ENCODE results near the gene DHX35.

The DHX35 gene

DNA sequence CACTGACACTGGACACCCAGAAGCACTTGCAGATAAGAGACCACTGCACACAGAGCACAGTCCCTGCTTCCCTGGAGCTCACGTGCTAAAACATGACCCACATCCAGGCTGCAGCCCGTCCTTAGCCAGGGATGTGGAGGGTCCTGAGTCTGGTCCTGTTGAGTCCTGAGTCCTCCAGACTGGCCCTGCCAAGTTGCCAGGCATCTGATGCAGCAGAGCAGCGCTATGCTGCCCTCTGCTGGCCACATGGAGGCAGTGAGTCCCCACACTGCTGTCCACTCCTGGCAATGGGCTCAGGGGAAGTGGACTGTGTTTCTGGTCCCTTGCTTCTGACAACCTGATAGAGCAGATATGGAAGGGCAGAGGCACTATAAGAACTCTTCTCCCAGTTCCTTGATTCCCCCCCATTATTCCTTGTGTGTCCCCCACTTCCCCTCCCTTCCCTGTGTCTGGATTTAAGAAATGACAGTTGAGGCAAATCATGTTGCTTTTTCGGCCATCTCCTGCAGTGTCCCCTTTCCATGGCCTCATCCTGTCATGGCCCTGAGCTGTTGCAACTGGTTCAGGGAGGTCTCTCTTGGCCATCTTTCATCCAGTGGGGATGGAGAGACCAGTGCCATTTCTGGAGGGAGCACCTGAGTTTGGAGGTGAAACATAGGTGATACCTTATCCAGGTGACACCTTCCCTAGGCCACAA lies 86.0 kb downstream of the DHX35 start:
- FAIRE-seq, result peak; percentile 89

DNA sequence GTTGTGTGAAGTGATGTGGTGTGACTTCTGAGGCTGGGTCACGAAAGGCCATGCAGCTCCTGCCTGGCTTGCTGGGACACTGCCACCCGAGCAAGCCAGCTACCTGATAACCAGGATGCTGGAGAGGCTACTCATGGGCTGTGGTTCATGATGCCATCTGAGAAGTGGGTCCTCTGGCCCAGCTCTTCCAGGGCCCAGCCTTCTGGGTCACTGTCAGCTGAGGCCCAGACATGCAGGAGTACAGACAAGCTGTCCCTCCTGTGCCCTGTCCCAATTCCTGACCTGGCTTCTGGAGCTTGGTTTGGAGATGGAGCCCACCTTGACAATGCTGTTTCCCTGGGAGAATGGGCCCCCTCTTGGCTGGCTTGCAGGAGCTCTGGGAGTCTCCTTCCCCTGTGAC lies 87.0 kb downstream of the DHX35 start:
- DNase-seq (ENCODE audit: extremely low spot score, insufficient read length, low read depth) (no peak), FAIRE-seq (no peak)

More for the DNA sequence above, 86.0 kb downstream of the DHX35 start:
- peak; percentile 65 for DNase-seq (ENCODE audit: extremely low spot score, insufficient read length, low read depth)

GRCh38 chr20:39049684-39050554 lies 87.8 kb downstream of the DHX35 start:
- DNase-seq (ENCODE audit: extremely low spot score, insufficient read length, low read depth), result peak; percentile 64

DNA sequence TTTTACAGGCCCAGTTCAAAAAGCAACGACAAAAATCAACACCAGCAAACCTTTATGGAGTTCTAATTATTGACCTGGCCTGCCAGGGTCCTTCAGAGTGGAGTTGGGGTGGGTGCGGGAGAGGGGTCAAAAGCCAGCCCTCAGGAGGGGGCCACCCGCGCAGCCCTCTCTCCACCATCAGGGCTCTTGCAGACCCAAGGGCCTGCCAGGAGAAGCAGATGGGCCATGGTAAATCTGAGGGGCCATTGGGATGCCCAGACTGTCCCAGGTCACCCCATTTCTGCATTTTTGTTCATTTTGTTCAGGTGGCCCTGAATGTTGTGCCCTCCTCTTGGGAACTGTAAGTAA lies 88.4 kb downstream of the DHX35 start:
- DNase-seq (ENCODE audit: extremely low spot score, insufficient read length, low read depth) (no peak), FAIRE-seq (no peak)

More at GRCh38 chr20:39049684-39050554, 87.8 kb downstream of the DHX35 start:
- FAIRE-seq, result peak; percentile 78

- FAIRE-seq, result no peak
- DNase-seq (ENCODE audit: extremely low spot score, insufficient read length, low read depth), result no peak
Measured at GRCh38 chr20:39052676-39053075, 90.5 kb downstream of the DHX35 start.

DNA sequence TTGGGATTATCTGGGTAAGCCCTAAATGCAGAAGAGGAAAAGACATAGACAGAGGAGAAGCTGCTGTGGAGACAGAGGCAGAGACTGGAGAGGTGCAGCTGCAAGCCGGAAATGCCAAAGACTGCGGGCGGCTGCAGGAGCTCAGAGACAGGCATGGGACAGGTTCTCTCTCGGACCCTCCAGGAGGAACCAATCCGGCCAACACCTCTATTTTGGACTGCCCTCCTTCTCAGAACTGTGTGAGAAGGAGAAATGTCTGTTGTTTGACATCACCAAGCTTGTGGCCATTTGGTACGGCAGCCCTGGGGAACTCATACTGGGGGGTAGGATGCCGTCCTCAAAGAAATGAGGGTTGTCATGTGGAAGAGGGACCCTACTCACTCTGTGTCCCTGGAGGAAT lies 95.0 kb downstream of the DHX35 start:
- FAIRE-seq, result no peak

GRCh38 chr20:39057911-39058310 lies 95.8 kb downstream of the DHX35 start:
- DNase-seq (ENCODE audit: extremely low spot score, insufficient read length, low read depth), result no peak
- FAIRE-seq, result no peak

More for the DNA sequence above, 95.0 kb downstream of the DHX35 start:
- no peak for DNase-seq (ENCODE audit: extremely low spot score, insufficient read length, low read depth)

- no peak for FAIRE-seq
- DNase-seq (ENCODE audit: extremely low spot score, insufficient read length, low read depth), result no peak
Measured at GRCh38 chr20:39059036-39059435, 96.9 kb downstream of the DHX35 start.

GRCh38 chr20:39066471-39067242 lies 104.5 kb downstream of the DHX35 start:
- FAIRE-seq, result no peak
- DNase-seq (ENCODE audit: extremely low spot score, insufficient read length, low read depth), result no peak

GRCh38 chr20:39067526-39068216 lies 105.5 kb downstream of the DHX35 start:
- DNase-seq (ENCODE audit: extremely low spot score, insufficient read length, low read depth) (no peak), FAIRE-seq (no peak)

GRCh38 chr20:39069976-39070375 lies 107.8 kb downstream of the DHX35 start:
- FAIRE-seq, result no peak

GRCh38 chr20:39070484-39071231 lies 108.5 kb downstream of the DHX35 start:
- FAIRE-seq (no peak), DNase-seq (ENCODE audit: extremely low spot score, insufficient read length, low read depth) (no peak)

More at GRCh38 chr20:39069976-39070375, 107.8 kb downstream of the DHX35 start:
- DNase-seq (ENCODE audit: extremely low spot score, insufficient read length, low read depth), result no peak

- no peak for FAIRE-seq
- DNase-seq (ENCODE audit: extremely low spot score, insufficient read length, low read depth), result no peak
Measured at GRCh38 chr20:39072132-39072531, 110.0 kb downstream of the DHX35 start.

DNA sequence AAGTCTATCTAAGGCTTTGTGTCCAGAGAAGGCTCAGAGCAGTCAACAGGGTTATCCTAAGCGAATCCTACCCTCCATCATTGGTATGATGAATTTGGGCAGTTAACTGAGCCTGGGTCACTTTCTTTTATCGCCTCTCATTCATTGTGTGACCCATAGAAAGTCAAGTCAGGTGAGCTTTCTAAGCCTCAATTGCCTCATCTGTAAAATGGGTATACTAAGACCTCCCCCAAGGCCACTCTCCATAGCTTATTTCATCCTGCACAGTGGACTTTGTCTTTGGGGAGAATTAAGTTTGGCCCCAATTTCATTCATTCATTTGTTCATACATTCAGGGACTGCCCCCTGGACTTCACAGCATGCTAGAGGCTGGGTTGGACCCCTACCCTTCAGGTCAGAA lies 110.5 kb downstream of the DHX35 start:
- no peak for FAIRE-seq
- DNase-seq (ENCODE audit: extremely low spot score, insufficient read length, low read depth), result no peak

GRCh38 chr20:39075731-39076130 lies 113.6 kb downstream of the DHX35 start:
- FAIRE-seq (no peak), DNase-seq (ENCODE audit: extremely low spot score, insufficient read length, low read depth) (no peak)

DNA sequence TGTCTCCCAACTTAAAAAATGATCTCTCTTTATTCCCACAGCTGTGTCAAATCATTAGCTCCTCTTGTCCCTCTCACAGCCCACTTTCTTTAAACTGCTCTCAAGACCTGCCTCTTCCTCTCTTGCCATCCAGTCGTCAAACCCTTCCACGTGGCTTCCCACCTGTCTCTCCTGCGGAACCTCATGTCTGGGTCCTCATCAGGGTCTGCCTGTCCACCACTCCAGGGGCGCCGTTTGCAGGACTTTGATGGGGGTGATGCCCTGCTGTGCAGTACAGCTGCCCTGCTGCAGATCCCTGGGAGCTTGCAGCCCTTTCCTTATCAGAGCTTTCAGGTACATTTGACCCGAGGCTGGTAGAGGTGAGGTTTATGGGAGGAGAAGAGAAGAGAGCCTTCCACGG lies 114.8 kb downstream of the DHX35 start:
- DNase-seq (ENCODE audit: extremely low spot score, insufficient read length, low read depth) (no peak), FAIRE-seq (no peak)

DNA sequence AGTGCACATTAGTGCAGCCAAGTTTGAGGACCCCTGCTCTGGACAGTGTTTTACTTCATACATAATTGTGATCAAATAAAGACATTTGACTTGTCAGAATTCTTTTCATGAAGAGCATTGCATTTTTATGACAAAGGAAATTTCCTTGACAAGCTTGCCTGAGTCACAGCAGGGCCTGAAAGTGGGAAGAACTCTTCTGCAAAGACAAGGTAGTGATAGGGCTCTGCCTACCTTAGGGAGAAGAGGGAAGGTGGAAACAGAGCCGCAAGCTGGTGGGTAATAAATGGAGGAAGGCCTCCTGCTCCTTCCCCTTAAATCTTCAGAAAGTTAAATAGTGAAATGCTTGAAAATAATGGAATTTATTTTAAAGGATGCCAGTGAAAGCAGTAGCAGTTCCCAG lies 118.2 kb downstream of the DHX35 start:
- FAIRE-seq, result no peak
- DNase-seq (ENCODE audit: extremely low spot score, insufficient read length, low read depth), result no peak

DNA sequence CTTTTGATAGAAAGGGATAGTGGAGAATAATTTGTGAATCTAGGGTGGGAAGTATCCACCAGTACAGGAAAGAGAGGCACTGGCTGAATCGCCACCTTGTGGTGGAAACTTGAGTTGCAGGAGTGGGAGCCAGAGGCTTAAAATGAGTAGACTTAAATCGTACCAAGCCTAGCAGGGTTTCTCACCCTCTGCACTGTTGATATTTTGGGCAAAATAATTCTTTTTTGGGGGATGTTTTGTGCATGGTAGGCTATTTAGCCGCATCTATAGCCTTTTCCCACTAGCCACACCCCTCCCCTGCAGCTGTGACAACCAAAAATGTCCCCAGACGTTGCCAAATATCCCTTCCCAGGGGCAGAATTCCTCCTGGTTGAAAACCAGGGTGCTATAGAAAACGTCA lies 119.1 kb downstream of the DHX35 start:
- FAIRE-seq (peak; percentile 86), DNase-seq (ENCODE audit: extremely low spot score, insufficient read length, low read depth) (peak; percentile 59)

- FAIRE-seq (no peak), DNase-seq (ENCODE audit: extremely low spot score, insufficient read length, low read depth) (no peak)
Measured at GRCh38 chr20:39082622-39083398, 120.7 kb downstream of the DHX35 start.

All from GM18507 (cell line).